Calu3 (cell line): Measurements from ENCODE around the gene GRM1. TPM values are rescaled to one million over a fixed set of nuclear protein-coding genes. Genes with fewer than 3 reads are reported as not detected.

ENCODE experiments used
- BruUV-seq: library from RNA; stranded (reverse); fragments of 400-500 nt; replicated peaks from 2 replicates; lab custom pipeline; 2021; lab: Mats Ljungman, UMichigan
- CTCF ChIA-PET: fragments of 300-600 bp; sonication (Branson Sonifier 250); formaldehyde crosslinking; loops from one replicate; lab custom pipeline; 2022; ENCODE audit warnings: antibody characterized with exemption; lab: Charles Lee
- DNase-seq: peaks from one replicate; pipeline ENCODE4 v3.0.0; 2022
- H3K27ac Mint-ChIP-seq: one replicate; pipeline ENCODE4 v1.8.0; 2022; ENCODE audit warnings: mixed read lengths; ENCODE audit not compliant: unreplicated experiment
- H3K27me3 Mint-ChIP-seq: one replicate; pipeline ENCODE4 v1.8.0; 2022; ENCODE audit warnings: mixed read lengths; ENCODE audit not compliant: unreplicated experiment
- H3K36me3 Mint-ChIP-seq: one replicate; pipeline ENCODE4 v1.8.0; 2022; ENCODE audit warnings: mild to moderate bottlenecking, moderate library complexity, mixed read lengths; ENCODE audit not compliant: insufficient read depth, unreplicated experiment
- H3K4me1 Mint-ChIP-seq: one replicate; pipeline ENCODE4 v1.8.0; 2022; ENCODE audit warnings: mild to moderate bottlenecking, low read depth, mixed read lengths; ENCODE audit not compliant: unreplicated experiment
- H3K4me3 Mint-ChIP-seq: one replicate; pipeline ENCODE4 v1.8.0; 2022; ENCODE audit warnings: mild to moderate bottlenecking, low read depth, moderate library complexity, mixed read lengths; ENCODE audit not compliant: unreplicated experiment
- H3K9me3 Mint-ChIP-seq: one replicate; pipeline ENCODE4 v1.8.0; 2022; ENCODE audit warnings: low read depth, mixed read lengths; ENCODE audit not compliant: unreplicated experiment
- intact Hi-C: fragments of 100-400 bp; cut with micrococcal nuclease; formaldehyde crosslinking; loops from one replicate; pipeline ENCODE4 v1.10.0; 2022; ENCODE audit not compliant: unreplicated experiment
- total RNA-seq: library from RNA; stranded (reverse); gene quantifications from 2 replicates; pipeline ENCODE4 v1.2.3, GENCODE V29; 2022
- TF ChIP-seq, protein P1 (sequence below): fragments of 200-600 bp; IDR thresholded peaks from one replicate; pipeline ENCODE4 v1.8.0; 2022; ENCODE audit warnings: antibody characterized with exemption; ENCODE audit not compliant: unreplicated experiment

The GRM1 gene
- total RNA-seq, 1 experiment from 2014 or later, result not detected

DNA sequence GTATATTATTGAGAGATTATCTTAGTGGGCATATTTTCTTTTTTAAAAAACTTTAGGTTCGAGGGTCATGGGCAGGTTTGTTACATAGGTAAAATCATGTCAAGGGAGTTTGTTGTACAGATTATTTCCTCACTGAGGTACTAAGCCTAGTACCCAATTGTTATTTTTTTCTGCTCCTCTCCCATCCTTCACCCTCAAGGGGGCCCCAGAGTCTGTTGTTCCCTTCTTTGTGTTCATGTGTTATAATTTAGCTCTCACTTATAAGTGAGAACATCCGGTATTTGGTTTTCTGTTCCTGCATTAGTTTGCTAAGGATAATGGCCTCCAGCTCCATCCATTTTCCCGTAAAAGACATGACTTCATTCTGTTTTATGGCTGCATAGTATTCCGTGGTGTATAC lies 266.8 kb downstream of the GRM1 start:
- no peak for DNase-seq
- CTCF ChIA-PET, result no interaction called here
- Mint-ChIP-seq H3K9me3 (no peaks in the 10 kb centered on the region), H3K4me3 (no peak overlapping the region), H3K27ac (no peak overlapping the region), H3K36me3 (no peaks in the 10 kb centered on the region), H3K4me1 (peaks cover 1% of the 10 kb centered on the region), H3K27me3 (no peaks in the 10 kb centered on the region)
- BruUV-seq, result no TSS peak
- TF ChIP-seq, protein P1, sequence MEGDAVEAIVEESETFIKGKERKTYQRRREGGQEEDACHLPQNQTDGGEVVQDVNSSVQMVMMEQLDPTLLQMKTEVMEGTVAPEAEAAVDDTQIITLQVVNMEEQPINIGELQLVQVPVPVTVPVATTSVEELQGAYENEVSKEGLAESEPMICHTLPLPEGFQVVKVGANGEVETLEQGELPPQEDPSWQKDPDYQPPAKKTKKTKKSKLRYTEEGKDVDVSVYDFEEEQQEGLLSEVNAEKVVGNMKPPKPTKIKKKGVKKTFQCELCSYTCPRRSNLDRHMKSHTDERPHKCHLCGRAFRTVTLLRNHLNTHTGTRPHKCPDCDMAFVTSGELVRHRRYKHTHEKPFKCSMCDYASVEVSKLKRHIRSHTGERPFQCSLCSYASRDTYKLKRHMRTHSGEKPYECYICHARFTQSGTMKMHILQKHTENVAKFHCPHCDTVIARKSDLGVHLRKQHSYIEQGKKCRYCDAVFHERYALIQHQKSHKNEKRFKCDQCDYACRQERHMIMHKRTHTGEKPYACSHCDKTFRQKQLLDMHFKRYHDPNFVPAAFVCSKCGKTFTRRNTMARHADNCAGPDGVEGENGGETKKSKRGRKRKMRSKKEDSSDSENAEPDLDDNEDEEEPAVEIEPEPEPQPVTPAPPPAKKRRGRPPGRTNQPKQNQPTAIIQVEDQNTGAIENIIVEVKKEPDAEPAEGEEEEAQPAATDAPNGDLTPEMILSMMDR, result no peak
- intact Hi-C loops, result no loop called here

DNA sequence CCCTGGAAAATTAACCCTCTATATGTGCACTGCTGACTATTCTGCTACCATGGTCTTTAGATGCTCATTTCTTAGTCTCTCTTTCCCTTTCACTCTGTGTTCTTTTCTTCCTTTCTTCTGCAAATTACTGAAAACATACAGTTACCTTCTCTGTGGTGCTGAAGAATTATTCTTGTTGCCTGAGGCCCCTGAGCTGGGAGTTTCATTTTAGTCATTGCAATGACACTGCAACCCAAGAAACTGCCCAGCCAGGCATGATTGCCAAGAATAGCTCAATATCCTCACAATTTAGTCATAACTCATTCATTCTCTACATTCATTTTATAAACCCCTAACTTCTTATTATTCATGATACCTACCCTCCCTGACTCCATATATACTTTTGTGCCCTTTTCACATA lies 269.0 kb downstream of the GRM1 start:
- CTCF ChIA-PET, result no interaction called here
- no peak overlapping the region for H3K27ac Mint-ChIP-seq
- TF ChIP-seq, protein P1, result no peak
- BruUV-seq, result no TSS peak
- no peak for DNase-seq
- H3K9me3 Mint-ChIP-seq, result no peaks in the 10 kb centered on the region
- no peaks in the 10 kb centered on the region for H3K27me3 Mint-ChIP-seq
- H3K36me3 Mint-ChIP-seq, result no peaks in the 10 kb centered on the region
- no peaks in the 10 kb centered on the region for H3K4me1 Mint-ChIP-seq
- H3K4me3 Mint-ChIP-seq, result no peak overlapping the region
- intact Hi-C loops, result no loop called here

DNA sequence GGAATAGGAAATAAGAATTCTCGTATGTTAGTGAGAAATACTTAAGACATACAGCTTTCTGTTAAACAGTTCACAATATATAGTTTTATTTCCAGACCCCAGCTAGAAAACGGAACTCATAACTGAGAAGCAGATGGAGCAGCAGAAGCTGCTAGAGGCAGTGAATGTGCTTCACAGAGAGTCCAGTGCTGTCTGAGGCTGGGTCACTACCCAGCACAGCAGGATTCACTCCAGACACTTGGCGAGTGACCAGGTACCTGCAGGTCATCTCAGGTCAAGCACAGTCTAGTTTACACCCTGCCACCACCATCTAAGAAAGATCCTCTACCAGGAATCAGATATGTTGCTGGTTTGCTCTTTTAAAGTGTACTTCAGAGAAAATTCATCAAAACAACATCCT lies 271.7 kb downstream of the GRM1 start:
- Mint-ChIP-seq H3K36me3 (no peaks in the 10 kb centered on the region), H3K27me3 (no peaks in the 10 kb centered on the region), H3K9me3 (no peaks in the 10 kb centered on the region), H3K4me3 (no peak overlapping the region), H3K4me1 (no peaks in the 10 kb centered on the region), H3K27ac (no peak overlapping the region)
- no TSS peak for BruUV-seq
- TF ChIP-seq, protein P1, result no peak
- no peak for DNase-seq
- CTCF ChIA-PET, result no interaction called here
- intact Hi-C loops, result no loop called here

DNA sequence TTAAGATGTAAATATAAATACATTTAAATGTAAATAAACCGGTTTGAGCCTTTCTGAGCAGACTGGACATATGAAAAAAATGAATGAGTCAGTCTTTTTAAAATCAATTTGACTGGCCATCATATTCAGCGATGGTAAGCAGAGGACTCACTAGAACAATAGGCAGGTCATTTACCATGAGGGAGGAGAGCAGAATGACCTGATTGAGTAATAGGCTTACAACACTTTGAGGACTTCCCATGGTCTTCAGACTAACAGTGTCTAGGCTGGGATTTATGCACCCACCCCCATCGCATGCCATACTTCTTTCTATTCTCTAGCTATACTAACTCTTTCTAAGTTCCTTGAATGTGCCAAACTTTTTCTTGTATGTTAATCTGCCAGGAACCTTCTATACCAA lies 272.9 kb downstream of the GRM1 start:
- no peaks in the 10 kb centered on the region for H3K4me1 Mint-ChIP-seq
- no peaks in the 10 kb centered on the region for H3K9me3 Mint-ChIP-seq
- H3K4me3 Mint-ChIP-seq, result no peak overlapping the region
- TF ChIP-seq, protein P1, result no peak
- no peak for DNase-seq
- H3K27me3 Mint-ChIP-seq, result no peaks in the 10 kb centered on the region
- intact Hi-C loops, result no loop called here
- no peak overlapping the region for H3K27ac Mint-ChIP-seq
- CTCF ChIA-PET, result no interaction called here
- no peaks in the 10 kb centered on the region for H3K36me3 Mint-ChIP-seq
- BruUV-seq, result no TSS peak
